ENCODE results near the gene ZNF555. TPM values are rescaled to one million over a fixed set of nuclear protein-coding genes. Genes with fewer than 3 reads are reported as not detected.
A peak's percentile ranks its signal among the peaks of the same experiment; 100 is the strongest.

Gene ZNF555
- total and polyA plus RNA-seq, 9 of the 15 experiments (the other 6 are each of a cell fraction or from before 2014, with no cell fraction given) = 2.0 to 6.7 (median 5.4) TPM

GRCh38 chr19:2900296-2901252 is 59.3 kb downstream of the ZNF555 start, which contains the start of gene ZNF57 (continued):
- TF ChIP-seq MNT (conservative IDR thresholded peaks at IDR 0.05) (peak; percentile 67 to 88), MECOM (CRISPR knock-in tag; IDR thresholded peaks at IDR 0.05) (no peak), ZNF165 (CRISPR knock-in tag; IDR thresholded peaks at IDR 0.05; ENCODE audit: borderline replicate concordance) (no peak), CREM (IDR thresholded peaks at IDR 0.05; ENCODE audit: low read depth) (peak; percentile 78), SPI1 (IDR thresholded peaks at IDR 0.05; ENCODE audit: borderline replicate concordance, low read depth, low read length) (0 out of 2 replicates have a peak, but pooled peaks have one; percentile 10), PHB (CRISPR knock-in tag; IDR thresholded peaks at IDR 0.05) (no peak), NUFIP1 (IDR thresholded peaks at IDR 0.05; ENCODE audit: partially characterized antibody) (no peak), SP1 (CRISPR knock-in tag; IDR thresholded peaks at IDR 0.05) (peak; percentile 95), NBN (IDR thresholded peaks at IDR 0.05; ENCODE audit: low read depth) (peak; percentile 46; the same call in 1 of the 2 replicates), ZNF263 (CRISPR knock-in tag; IDR thresholded peaks at IDR 0.05; ENCODE audit: borderline replicate concordance) (no peak), MAFF (IDR thresholded peaks at IDR 0.05; ENCODE audit: low read length) (no peak), TFAM (CRISPR knock-in tag; conservative IDR thresholded peaks at IDR 0.05) (no peak), RCOR1 (IDR thresholded peaks at IDR 0.05; ENCODE audit: borderline replicate concordance in 1 of 2, low read depth in 2 of 2, low read length in 2 of 2) (no peak), FOSL1 (tag; conservative IDR thresholded peaks at IDR 0.05) (no peak), TBP (optimal IDR thresholded peaks at IDR 0.05; ENCODE audit: low read depth, low read length) (peak; percentile 71), ATF1 (CRISPR knock-in tag; IDR thresholded peaks at IDR 0.05) (peak; percentile 21; the same call in 1 of the 2 replicates), ATF1 (tag; IDR thresholded peaks at IDR 0.05) (peak; percentile 93), DIDO1 (tag; IDR thresholded peaks at IDR 0.05; ENCODE audit: low read depth) (no peak), MEIS2 (IDR thresholded peaks at IDR 0.05; ENCODE audit: partially characterized antibody) (peak; percentile 44), ZNF274 (IDR thresholded peaks at IDR 0.05; ENCODE audit: borderline replicate concordance, low read depth, low read length) (no peak), DNMT1 (IDR thresholded peaks at IDR 0.05) (no peak), ZNF280A (IDR thresholded peaks at IDR 0.05; ENCODE audit: low read depth, partially characterized antibody) (no peak), E2F3 (CRISPR knock-in tag; IDR thresholded peaks at IDR 0.05) (no peak)
- TF ChIP-seq, protein P1, sequence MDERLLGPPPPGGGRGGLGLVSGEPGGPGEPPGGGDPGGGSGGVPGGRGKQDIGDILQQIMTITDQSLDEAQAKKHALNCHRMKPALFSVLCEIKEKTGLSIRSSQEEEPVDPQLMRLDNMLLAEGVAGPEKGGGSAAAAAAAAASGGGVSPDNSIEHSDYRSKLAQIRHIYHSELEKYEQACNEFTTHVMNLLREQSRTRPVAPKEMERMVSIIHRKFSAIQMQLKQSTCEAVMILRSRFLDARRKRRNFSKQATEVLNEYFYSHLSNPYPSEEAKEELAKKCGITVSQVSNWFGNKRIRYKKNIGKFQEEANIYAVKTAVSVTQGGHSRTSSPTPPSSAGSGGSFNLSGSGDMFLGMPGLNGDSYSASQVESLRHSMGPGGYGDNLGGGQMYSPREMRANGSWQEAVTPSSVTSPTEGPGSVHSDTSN (CRISPR knock-in tag; IDR thresholded peaks at IDR 0.05; ENCODE audit: low read depth) = no peak
- TF ChIP-seq, protein P1 (tag; conservative IDR thresholded peaks at IDR 0.05; ENCODE audit: low read depth) = no peak

Measured in K562 (cell line).